Liver (tissue), 3 donors: ENCODE results near the gene TEX2.

ENCODE experiments used
- CTCF ChIP-seq: fragments of 150-350 bp; IDR thresholded peaks from 2 replicates; pipeline ENCODE4 v1.5.1; 2017; ENCODE audit warnings: improper control_type of control experiment, low read depth, low read length; ENCODE audit not compliant: missing input control
- JUND ChIP-seq, 2 donors: IDR thresholded peaks; 2 replicates each; pipeline ENCODE4 v1.6.1; 2016; ENCODE audit warnings: antibody characterized with exemption in 2 of 2
- donor health status: healthy.
- donor health status: healthy.

- TF ChIP-seq CTCF (no peak), JUND (IDR thresholded peaks at IDR 0.05) (no peak)
Observed at GRCh38 chr17:64110379-64111152, 152.5 kb downstream of the TEX2 start.
